ENCODE data around the gene CD72. TPM values are rescaled to one million over a fixed set of nuclear protein-coding genes. Genes with fewer than 3 reads are reported as not detected.
"Not testable (repeated sequence)": the region's sequence is repeated elsewhere in the genome, so short reads cannot be mapped to it uniquely, and the experiment has no call there.

CD72 gene
- polyA plus RNA-seq, 1 donor = 2.6 TPM

DNA sequence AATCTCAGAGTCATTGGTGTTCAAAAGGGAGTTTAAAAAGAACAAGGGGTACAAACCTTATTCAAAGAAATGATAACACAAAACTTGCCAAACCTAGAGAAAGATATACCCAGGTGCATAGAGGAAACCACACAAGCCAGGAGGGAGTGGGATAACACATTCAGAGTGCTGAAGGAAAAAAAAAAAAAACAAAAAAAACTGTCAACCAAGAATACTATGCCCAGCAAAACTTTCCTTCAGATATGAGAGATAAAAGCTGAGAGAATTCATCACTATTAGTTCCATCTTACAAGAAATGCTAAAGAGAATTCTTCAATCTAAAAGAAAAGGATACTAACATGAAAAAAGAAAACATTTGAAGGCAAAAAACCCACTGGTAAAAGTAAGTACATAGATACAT lies 24.6 kb downstream of the CD72 start:
- DNase-seq (ENCODE audit: low read depth) = no peak

DNA sequence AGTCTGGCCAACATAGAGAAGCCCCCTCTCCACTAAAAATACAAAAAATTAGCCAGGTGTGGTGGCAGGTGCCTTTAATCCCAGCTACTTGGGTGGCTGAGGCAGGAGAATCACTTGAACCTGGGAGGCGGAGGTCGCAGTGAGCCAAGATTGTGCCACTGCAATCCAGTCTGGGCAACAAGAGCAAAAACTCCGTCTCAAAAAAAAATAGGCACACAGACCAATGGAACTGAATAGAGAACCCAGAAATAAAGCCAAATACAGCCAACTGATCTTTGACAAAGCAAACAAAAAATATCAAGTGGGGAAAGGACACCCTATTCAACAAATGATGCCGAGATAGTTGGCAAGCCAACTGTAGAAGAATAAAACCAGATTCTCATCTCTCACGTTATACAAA lies 29.7 kb downstream of the CD72 start:
- not testable (repeated sequence) for DNase-seq (ENCODE audit: low read depth)

DNA sequence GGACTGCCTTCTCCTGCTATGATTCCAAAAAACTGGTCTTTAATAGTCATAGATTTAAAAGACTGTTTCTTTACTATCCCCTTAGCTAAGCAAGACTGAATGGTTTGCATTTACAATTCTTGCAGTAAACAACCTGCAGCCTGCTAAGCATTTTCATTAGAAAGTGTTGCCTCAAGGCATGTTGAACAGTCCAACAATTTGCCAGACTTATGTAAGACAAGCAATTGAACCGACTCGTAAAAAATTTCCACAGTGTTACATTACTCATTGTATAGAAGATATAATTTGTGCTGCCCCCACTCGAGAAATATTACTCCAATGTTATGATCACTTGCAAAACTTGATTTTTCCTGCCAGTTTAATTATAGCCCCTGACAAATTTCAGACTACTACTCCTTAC lies 33.5 kb downstream of the CD72 start:
- not testable (repeated sequence) for DNase-seq (ENCODE audit: low read depth)

DNA sequence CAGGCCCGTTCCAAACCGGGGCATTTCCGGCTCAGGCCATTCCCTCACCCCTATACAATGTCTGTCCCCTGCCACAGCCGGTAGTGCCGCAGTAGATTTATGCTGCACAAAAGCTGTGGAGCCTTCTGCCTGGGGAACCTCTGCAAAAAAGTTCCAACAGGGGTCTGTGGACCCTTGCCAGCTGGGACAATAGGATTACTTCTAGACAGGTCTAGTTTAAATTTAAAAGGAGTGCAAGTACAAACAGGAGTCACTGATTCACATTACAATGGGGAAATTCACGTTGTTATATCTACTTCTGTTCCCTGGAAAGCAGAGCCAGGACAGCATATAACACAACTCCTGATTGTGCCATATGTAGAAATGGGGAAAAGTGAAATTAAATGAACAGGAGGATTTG lies 34.7 kb downstream of the CD72 start:
- not testable (repeated sequence) for DNase-seq (ENCODE audit: low read depth)

DNA sequence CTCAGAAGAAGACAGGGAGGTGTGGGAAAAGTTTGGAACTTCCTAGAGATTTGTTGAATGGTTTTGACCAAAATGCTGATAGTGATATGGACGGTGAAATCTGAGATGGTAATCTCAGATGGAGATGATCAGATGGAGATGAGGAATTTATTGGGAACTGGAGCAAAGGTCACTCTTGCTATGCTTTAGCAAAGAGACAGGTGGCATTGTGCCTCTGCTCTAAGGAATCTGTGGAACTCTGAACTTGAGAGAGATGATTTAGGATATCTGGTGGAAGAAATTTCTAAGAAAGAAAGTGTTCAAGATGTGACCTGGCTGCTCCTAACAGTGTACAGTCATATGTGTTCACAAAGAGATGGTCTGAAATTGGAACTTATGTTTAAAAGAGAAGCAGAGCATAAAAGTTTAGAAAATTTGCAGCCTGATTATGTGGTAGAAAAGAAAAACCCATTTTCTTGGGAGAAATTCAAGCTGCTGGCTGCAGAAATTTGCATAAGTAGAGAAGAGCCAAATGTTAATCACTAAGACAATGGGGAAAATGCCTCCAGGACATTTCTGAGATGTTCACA lies 38.5 kb downstream of the CD72 start:
- not testable (repeated sequence) for DNase-seq (ENCODE audit: low read depth)

DNA sequence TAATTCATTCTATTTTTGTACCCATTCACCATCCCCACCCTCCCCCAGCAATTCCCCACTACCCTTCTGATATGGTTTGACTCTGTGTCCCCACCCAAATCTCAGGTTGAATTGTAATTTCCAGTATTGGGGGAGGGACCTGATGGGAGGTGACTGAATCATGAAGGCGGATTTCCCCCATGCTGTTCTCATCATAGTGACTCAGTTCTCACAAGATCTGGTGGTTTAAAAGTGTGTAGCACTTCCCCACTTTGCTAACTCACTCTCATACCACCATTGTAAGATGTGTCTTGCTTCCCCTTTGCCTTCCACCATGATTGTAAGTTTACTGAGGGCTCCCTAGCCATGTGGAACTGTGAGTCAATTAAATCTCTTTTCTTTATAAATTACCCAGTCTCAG lies 39.1 kb downstream of the CD72 start:
- no peak for DNase-seq (ENCODE audit: low read depth)

DNA sequence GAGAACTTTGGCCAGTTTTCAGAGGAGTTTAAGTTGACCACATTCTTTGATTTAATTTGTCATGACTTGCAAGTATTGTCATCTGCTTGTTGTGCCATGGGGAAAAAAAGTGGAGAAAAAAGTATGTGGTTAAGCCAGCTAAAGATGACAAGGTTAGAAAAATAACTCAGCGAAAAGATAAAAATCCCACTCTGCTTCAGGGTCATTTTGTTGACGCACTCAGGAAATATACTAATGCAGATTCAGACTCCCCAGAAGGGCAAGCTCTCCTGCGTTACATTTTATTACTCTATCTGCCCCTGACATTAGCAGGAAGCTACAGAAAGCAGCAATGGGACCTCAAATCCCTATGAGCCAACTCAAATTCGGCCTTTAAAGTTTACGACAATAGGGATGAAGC lies 40.7 kb downstream of the CD72 start:
- no peak for DNase-seq (ENCODE audit: low read depth)

DNA sequence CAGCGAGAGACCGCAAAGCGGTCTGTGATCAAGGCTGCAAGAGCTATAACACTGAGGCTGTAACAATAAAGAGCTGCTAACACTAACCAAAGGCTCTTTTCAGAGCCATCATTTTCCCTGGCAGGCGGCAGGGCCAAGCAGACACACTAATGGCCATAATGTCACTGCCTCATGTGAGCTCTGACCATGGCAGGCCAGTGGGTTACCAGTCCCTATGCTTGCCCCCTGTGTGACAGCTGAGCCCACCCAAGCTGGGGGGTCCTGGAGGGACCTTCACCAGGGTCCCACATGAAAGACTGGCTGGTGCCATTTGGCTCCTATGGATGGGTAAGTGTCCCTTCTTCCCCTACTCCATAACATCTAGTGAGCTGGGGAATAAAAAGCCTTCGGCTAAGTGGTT lies 42.7 kb downstream of the CD72 start:
- DNase-seq (ENCODE audit: low read depth) = no peak

DNA sequence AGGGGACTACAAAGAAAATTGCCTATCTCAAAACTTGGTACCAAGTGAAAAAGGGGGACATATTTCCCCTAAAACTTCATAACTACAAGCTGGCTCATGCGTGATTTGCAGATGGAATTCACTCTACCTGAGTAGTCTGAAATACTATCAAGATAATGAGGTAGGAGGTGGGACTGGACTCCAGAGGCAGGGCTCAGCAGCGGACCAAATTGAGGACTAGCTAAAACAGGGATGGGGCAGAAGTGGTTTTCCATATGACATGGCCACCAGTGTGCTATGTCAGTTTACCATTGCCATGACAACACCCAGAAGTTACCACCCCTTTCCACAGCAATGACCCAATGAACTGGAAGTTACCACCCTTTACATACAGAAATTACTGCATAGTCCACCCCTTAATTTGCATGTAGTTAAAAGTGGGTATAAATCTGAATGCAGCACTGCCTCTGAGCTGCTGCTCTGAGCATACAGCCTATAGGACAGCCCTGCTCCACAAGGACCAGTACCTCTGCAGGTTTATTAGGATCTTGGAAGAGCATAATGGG lies 43.6 kb downstream of the CD72 start:
- DNase-seq (ENCODE audit: low read depth) = no peak

DNA sequence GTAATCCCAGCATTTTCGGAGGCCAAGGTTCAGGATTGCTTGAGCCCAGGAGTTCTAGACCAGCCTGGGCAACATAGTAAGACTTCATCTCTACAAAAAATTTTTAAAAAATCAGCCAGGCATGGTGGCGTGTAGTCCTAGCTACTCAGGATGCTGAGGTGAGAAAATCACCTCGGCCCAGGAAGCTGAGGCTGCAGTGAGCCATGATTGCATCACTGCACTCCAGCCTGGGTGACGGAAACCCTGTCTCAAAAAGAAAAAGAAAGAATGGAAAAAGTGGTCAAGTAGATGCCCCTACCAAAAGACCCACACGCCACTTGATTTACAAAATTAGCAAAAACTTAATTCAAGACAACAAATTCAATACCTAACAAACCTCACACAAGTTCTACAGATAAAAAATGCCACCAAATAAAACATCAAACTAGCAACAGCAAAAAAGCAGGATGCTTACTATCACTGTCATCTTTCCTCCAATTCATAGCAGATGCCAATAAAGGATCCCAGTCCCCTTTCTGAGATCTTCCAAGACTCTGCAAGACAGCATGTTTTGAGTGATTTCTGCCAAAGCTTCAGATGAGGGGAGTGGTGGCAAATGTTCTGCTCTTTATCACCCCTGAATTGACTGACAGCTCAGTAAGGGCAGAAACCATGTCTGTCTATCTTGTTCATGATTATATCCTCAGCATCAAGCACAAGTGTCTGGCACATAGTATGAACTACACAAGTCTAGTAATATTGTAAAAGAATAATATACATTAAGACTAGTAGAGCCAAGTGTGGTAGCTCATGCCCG lies 47.3 kb downstream of the CD72 start:
- DNase-seq (ENCODE audit: low read depth) = no peak

DNA sequence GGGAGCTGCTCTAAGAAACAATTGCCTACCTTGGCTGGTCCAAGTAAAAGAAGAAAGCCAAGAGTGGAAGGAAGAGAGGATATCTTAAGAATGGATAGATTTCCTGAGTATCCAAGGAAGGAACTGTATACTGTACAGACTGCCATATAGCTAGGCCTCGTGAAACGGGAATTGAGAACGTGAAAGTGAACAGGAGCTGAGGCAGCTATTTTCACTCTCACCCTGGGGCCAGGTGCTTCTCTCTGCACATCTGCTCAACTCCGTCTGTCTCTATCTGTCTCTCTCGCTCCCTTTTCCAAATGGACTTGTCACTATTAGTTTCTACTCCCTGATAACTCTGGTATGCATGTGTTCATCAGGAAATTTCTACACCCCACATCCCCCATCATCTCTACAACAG lies 49.0 kb downstream of the CD72 start:
- no peak for DNase-seq (ENCODE audit: low read depth)

DNA sequence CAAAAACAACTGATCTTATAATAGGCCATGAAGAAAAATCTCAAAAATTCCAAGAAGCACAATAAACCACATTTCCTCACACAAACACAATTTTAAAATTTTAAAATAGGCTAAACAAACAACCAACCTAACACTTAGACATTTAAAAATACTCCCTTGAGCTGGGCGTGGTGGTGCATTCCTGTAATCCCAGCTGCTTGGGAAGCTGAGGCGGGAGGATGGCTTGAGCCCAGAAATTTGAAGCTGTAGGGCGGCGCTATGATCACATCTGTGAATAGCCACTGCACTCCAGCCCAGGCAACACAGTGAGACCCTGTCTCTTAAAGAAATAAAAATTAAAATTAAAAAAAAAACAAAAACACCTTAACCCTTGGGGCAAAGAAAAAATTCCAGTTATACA lies 50.0 kb downstream of the CD72 start:
- DNase-seq (ENCODE audit: low read depth) = no peak

DNA sequence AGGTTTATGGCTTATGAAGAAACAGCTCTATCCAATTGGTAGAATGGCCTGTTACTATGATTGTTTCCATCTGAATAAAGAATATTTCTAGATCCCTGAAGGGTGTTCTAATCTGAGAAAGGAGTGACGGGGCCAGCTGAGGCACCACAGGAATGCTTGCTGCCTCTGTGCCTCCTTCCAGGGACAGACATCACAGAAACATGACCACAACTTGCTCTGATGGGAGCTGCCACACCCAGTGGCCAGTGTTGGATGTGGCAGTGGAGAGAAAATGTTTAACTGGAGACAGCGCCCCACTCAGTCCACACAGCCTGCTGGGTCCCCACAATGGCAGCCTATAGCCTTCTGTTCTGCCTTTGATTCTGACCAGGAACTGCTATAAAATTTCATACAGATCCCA lies 51.8 kb downstream of the CD72 start:
- no peak for DNase-seq (ENCODE audit: low read depth)

DNA sequence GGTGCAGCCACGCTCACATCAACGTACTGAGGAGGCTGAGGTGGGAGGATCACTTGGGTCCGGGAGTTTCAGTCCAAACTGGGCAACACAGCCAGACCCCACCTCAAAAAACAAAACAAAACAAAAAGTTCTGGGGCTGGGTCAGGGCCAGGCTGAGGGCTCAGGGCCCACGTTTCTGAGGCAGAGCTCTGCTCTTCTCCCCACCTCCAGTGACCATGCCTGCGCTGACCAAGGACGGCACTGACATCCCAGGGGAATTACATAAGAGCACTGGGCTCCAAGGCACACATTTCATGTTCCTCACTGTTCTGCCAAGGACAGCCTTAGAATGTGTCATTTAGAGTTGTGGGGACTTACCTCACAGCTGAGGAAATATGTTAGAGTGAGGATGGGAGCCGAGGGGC lies 53.6 kb downstream of the CD72 start:
- no peak for DNase-seq (ENCODE audit: low read depth)

DNA sequence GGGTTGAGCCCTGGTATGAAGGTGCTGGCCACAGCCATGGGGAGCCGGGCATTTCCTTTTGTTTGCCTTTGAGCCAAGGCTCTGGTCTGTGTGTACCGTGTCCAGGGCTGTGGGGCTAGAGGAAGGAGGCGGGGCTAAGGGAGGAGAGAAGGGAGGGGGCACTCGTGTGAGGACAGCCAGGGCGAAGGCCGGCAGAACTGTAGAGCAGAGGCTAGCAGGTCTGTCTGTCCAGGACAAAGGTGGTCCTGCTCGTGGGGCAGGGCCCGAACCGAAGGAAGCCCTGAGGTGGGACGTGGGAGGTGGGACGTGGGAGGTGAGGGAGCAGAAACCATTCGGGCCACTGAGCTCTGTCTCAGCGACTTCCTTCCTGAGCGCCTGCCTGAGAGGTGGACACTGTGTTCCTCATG lies 54.4 kb downstream of the CD72 start:
- DNase-seq (ENCODE audit: low read depth) = no peak

DNA sequence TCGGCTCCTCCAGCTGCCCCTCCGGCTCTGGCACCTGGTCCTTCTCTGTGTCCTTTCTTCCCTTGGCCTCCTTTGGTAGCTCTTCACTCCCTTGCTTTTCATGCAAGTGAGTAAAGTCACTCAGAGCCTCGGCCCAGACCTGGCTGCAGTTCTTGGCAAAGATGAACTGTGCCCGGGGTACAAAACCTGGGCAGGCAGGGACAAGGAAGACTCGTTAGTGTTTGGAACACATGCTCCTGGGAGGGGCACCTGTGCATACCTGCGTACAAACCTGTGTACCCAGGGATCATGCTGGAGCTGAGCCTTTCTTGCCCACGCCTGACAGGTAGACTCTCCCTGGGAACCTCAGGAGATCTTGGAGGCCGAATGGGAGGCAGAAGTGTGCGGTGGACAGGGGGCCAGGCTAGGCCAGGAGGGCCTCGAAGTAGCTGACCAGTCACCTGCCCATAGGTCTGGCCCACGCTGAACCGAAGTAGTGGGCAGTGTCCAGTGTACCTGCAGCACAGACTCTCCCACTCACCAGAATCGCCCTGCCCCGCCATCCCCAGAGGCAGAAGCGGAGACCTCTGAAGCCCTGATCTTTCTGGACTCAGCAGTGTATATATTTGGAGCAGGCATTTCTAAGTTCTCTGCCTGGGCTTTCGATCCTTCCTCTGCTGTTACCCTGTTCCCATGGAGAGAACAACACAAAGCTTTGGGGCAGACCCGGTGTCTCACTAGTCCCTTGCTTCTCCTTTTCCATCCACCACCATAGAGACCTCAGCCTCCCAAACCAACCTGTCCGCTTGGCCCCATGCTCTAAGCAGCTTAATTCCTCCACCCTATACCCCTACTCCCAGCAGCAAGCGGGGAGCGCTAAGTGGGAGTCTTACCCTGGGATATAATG lies 55.1 kb downstream of the CD72 start:
- DNase-seq (ENCODE audit: low read depth) = no peak

DNA sequence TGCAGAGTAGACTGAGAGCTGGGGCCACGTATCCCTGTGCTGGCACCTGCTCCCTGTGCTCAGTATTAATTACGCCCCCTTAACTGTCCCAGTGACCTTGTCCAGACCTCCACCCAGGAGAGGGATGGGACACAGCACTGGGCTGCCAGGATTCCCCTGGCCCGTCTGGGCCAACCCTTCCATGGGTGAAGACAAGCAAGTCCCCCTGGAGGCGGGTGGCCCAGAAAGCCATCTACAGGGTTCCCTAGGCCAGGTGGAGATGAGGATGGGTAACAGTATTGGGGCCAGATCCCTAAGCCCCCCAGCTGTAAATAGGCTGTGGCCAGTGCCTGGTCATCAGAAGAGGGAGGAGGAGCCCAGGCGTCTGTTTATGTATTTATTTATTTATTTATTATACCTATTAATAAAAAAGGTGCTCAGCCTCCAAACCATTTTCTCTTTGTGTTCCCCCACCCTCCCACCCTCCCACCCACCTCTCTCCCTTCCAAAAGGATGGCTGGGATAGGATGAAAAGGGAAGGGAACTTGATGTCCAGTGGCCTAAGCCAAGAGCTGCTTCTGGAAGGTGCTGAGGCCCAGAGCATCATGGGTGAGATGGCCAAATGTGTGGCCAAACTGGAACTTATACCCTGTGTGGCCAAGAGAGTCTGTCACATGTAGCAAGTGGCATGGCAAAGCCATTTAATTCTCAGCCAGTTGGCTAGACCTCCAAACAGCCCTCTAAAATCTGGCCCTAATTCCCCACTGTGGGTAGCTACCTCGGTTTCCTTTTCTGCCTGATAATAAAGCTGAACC lies 56.5 kb downstream of the CD72 start:
- no peak for DNase-seq (ENCODE audit: low read depth)

DNA sequence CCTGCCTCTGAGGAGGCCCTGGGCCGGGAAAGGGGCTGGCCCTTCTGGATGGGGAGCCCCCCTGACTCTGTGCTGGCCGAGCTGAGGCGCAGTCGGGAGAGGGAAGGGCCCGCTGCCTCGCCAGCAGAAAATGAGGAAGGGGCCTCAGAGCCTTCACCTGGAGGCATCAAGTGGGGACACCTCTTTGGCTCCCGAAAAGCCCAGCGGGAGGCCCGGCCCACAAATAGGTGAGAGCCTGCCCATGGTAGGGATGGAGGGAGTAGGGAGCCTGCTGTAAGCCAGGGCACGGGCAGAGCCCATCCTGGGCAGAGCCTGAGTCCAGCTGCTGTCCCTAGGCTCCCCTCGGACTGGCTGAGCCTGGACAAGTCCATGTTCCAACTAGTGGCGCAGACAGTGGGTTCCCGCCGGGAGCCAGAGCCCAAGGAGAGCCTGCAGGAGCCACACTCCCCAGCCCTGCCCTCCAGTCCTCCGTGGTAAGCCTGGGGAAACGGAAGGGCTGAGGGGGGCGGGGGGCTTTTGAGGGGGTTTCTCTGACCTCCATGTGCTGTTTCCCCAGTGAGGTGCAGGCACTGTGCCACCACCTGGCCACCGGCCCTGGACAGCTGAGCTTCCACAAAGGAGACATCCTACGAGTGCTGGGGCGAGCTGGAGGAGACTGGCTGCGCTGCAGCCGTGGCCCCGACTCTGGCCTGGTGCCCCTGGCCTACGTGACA lies 57.4 kb downstream of the CD72 start:
- no peak for DNase-seq (ENCODE audit: low read depth)

Data from forelimb muscle (tissue), 1 donor.